Spleen (tissue), 11 donors: ENCODE data around the gene KRTAP4-11. TPM values are rescaled to one million over a fixed set of nuclear protein-coding genes. Genes with fewer than 3 reads are reported as not detected.

Experiments
- DNase-seq: peaks from one replicate; pipeline ENCODE4 v3.0.0-alpha.2; 2020
- H3K27ac ChIP-seq, 8 donors: fragments of 200-600 bp; sonication (generic) in 7 of 8; 1 replicate in 4 of 8; 2 replicates in 4 of 8; pipeline versions ENCODE4 v1.5.0 to v1.8.0; 2016 to 2021; ENCODE audit warnings: inconsistent platforms in 4 of 8, mild to moderate bottlenecking in 4 of 8, moderate library complexity in 1 of 8
- H3K27me3 ChIP-seq, 7 donors: fragments of 200-600 bp; sonication (generic) in 6 of 7; replicated peaks in 1 of 7; 1 replicate in 4 of 7; 2 replicates in 3 of 7; pipeline versions ENCODE4 v1.5.0 to v1.8.0; 2016 to 2021; ENCODE audit warnings: inconsistent platforms in 3 of 7, mild to moderate bottlenecking in 1 of 7
- H3K36me3 ChIP-seq, 6 donors: fragments of 200-600 bp; sonication (generic) in 5 of 6; 1 replicate in 4 of 6; 2 replicates in 2 of 6; pipeline versions ENCODE4 v1.5.0 to v1.8.0; 2016 to 2021; ENCODE audit warnings: inconsistent platforms in 2 of 6
- H3K4me1 ChIP-seq, 6 donors: fragments of 200-600 bp; sonication (generic) in 5 of 6; 1 replicate in 3 of 6; 2 replicates in 3 of 6; pipeline versions ENCODE4 v1.5.0 to v1.8.0; 2016 to 2021; ENCODE audit warnings: inconsistent platforms in 3 of 6
- H3K4me3 ChIP-seq, 8 donors: fragments of 200-600 bp; sonication (generic) in 7 of 8; 1 replicate in 4 of 8; 2 replicates in 4 of 8; pipeline versions ENCODE4 v1.5.0 to v1.8.0; 2016 to 2021; ENCODE audit warnings: inconsistent platforms in 4 of 8, mild to moderate bottlenecking in 4 of 8, moderate library complexity in 2 of 8
- H3K9me3 ChIP-seq, 8 donors: fragments of 200-600 bp; sonication (generic) in 7 of 8; 1 replicate in 4 of 8; 2 replicates in 4 of 8; pipeline versions ENCODE4 v1.5.0 to v1.8.0; 2016 to 2021; ENCODE audit warnings: inconsistent platforms in 4 of 8
- CTCF ChIP-seq, 11 experiments: fragments of 200-600 bp in 7 of 11; fragments of 450-650 bp in 4 of 11; sonication (generic) in 4 of 11; IDR thresholded peaks in 8 of 11; conservative IDR thresholded peaks in 3 of 11; 1 replicate in 7 of 11; 2 replicates in 4 of 11; pipeline versions ENCODE4 v1.4.0 to v1.8.0; 2016 to 2021; ENCODE audit warnings: antibody characterized with exemption in 11 of 11, inconsistent platforms in 4 of 11, mild to moderate bottlenecking in 1 of 11
- POLR2A ChIP-seq, 3 donors: fragments of 450-650 bp; IDR thresholded peaks; one replicate each; pipeline ENCODE4 v1.5.1; 2017; ENCODE audit warnings: antibody characterized with exemption in 3 of 3, mild to moderate bottlenecking in 1 of 3
- POLR2AphosphoS5 ChIP-seq, 3 donors: sonication (generic); formaldehyde crosslinking; IDR thresholded peaks; one replicate each; pipeline ENCODE4 v1.5.1; 2017; ENCODE audit warnings: antibody characterized with exemption in 3 of 3
- WGBS, 5 donors: extraction: QIAGEN DNeasy Blood & Tissue Kit in 3 of 5; methylation state at CpG; one replicate each; pipeline versions ENCODE4 v1.1.5 to v1.1.7; 2013 to 2018; 5-methylcytosine and 5-hydroxymethylcytosine counted together
- intact Hi-C: fragments of 100-400 bp; cut with DNase I; formaldehyde crosslinking; loops from one replicate; pipeline ENCODE4 v1.15.0; 2023; ENCODE audit warnings: low total_unique reads
- polyA plus RNA-seq, 3 donors: library from polyadenylated mRNA; stranded (reverse); fragments of 200-250 nt; gene quantifications; one replicate each; pipeline ENCODE4 v1.2.1, GENCODE V29; 2013
- total RNA-seq, 7 donors: library from RNA; depleted of rRNA in 3 of 7; stranded (reverse); fragments of >200 nt in 3 of 7; fragmentation: NEBNext Ultra II Directional in 4 of 7; extraction: Animal tissue kit (Norgen Biotek cat#: 25700) in 4 of 7; gene quantifications; one replicate each; pipeline versions ENCODE4 v1.1.0 to v1.2.1, GENCODE V29; 2016 to 2021
- donor health status: healthy with polysubstance abuse.
- donor health status: DM: no; HTN: no; CAD: no; lungs with moderate emphysema.
- donor health status: DM: no; HTN: no; CAD: no.
- donor health status: Bipolar disorder and iron deficiency.
- donor health status: healthy.
- donor health status: DM: no; HTN: no; CAD: no.
- donor health status: DM: yes; HTN: yes; CAD: no.

The KRTAP4-11 gene
- total and polyA plus RNA-seq, 10 donors, result not detected

- TF ChIP-seq POLR2AphosphoS5 (IDR thresholded peaks at IDR 0.05), result no peak
- no peak for TF ChIP-seq POLR2A (IDR thresholded peaks at IDR 0.05)
- TF ChIP-seq CTCF (IDR thresholded peaks at IDR 0.05 in 8 of 11, conservative IDR thresholded peaks at IDR 0.05 in 3 of 11), result no peak
- no peaks in the 10 kb centered on the region for H3K36me3 ChIP-seq
- intact Hi-C loops, result no loop called here
- no peaks in the 10 kb centered on the region for H3K4me1 ChIP-seq
- no peaks in the 10 kb centered on the region for H3K9me3 ChIP-seq
- no peak overlapping the region for H3K4me3 ChIP-seq
- WGBS, 5 donors, result 46 to 73% (median 56%) methylated on average over 4 of the region's 4 CpGs
- no peak overlapping the region for H3K27ac ChIP-seq
- no peaks in the 10 kb centered on the region for H3K27me3 ChIP-seq
- no peak for DNase-seq
Observed at GRCh38 chr17:41082626-41083025, 35.5 kb downstream of the KRTAP4-11 start.

- peaks cover 0 to 9% (median 0%) of the 10 kb centered on the region in 7 donors for H3K27me3 ChIP-seq
- no peak overlapping the region for H3K27ac ChIP-seq
- H3K9me3 ChIP-seq, result no peaks in the 10 kb centered on the region
- TF ChIP-seq POLR2AphosphoS5 (IDR thresholded peaks at IDR 0.05), result no peak
- no peak for TF ChIP-seq POLR2A (IDR thresholded peaks at IDR 0.05)
- TF ChIP-seq CTCF (IDR thresholded peaks at IDR 0.05 in 8 of 11, conservative IDR thresholded peaks at IDR 0.05 in 3 of 11), result no peak
- intact Hi-C loops, result no loop called here
- H3K36me3 ChIP-seq, result no peaks in the 10 kb centered on the region
- no peaks in the 10 kb centered on the region for H3K4me1 ChIP-seq
- no peak for DNase-seq
- H3K4me3 ChIP-seq, result no peak overlapping the region
Observed at GRCh38 chr17:41076788-41077187, 41.4 kb downstream of the KRTAP4-11 start.

- H3K9me3 ChIP-seq, result no peaks in the 10 kb centered on the region
- H3K27me3 ChIP-seq, result peaks cover 0 to 9% (median 0%) of the 10 kb centered on the region in 7 donors
- H3K27ac ChIP-seq, result no peak overlapping the region
- 76 to 94% (median 90%) methylated on average over 2 of the region's 2 CpGs for WGBS, 5 donors
- DNase-seq, result no peak
- H3K4me3 ChIP-seq, result no peak overlapping the region
- TF ChIP-seq CTCF (IDR thresholded peaks at IDR 0.05 in 8 of 11, conservative IDR thresholded peaks at IDR 0.05 in 3 of 11) (no peak), POLR2AphosphoS5 (IDR thresholded peaks at IDR 0.05) (no peak), POLR2A (IDR thresholded peaks at IDR 0.05) (no peak)
- H3K4me1 ChIP-seq, result no peaks in the 10 kb centered on the region
- intact Hi-C loops, result no loop called here
- H3K36me3 ChIP-seq, result no peaks in the 10 kb centered on the region
Observed at GRCh38 chr17:41073676-41074075, 44.5 kb downstream of the KRTAP4-11 start.

GRCh38 chr17:41071606-41072360 is 46.4 kb downstream of the KRTAP4-11 start:
- H3K4me3 ChIP-seq, result no peak overlapping the region
- H3K9me3 ChIP-seq, result no peaks in the 10 kb centered on the region
- intact Hi-C loops, result no loop called here
- H3K36me3 ChIP-seq, result no peaks in the 10 kb centered on the region
- H3K27me3 ChIP-seq, result peaks cover 0 to 9% (median 0%) of the 10 kb centered on the region in 7 donors
- 80 to 89% (median 83%) methylated on average over 5 of the region's 5 CpGs for WGBS, 5 donors
- TF ChIP-seq CTCF (IDR thresholded peaks at IDR 0.05 in 8 of 11, conservative IDR thresholded peaks at IDR 0.05 in 3 of 11), result no peak
- TF ChIP-seq POLR2AphosphoS5 (IDR thresholded peaks at IDR 0.05), result no peak
- TF ChIP-seq POLR2A (IDR thresholded peaks at IDR 0.05), result no peak
- H3K27ac ChIP-seq, result no peak overlapping the region
- H3K4me1 ChIP-seq, result no peaks in the 10 kb centered on the region
- no peak for DNase-seq
